ENCODE measurements around the gene EMC8. TPM values are rescaled to one million over a fixed set of nuclear protein-coding genes. Genes with fewer than 3 reads are reported as not detected.

Gene EMC8
- total and polyA plus RNA-seq, 2 donors from 2014 or later: 20.9 to 24.7 TPM

DNA sequence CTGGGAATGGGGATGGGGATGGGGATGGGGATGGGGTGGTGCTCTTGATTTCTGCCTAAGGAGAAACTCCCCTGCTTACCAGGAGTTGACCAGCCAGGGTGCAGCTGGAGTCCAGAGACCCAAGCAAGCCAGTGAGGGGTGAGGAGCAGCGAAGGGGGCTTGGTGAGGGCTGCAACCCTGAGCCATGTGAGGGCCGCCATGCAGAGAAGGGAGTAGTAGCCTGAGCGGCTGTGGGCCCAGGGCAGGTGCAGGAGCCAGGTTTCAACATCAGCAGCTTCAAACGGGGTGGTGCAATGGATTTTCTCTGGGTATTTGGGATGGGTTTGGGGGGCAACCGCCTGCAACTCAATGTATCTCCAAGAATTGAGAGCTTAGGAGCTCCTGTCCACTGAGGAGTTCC is 35.4 kb upstream of the EMC8 start:
- Histone ChIP-seq H3K36me3 (ENCODE audit: control insufficient read depth in 2 of 3, insufficient read depth in 3 of 3, low read length in 3 of 3) (no peaks in the 10 kb centered on the region), H3K9ac (ENCODE audit: low read length in 3 of 3) (no peak overlapping the region), H3K4me1 (ENCODE audit: control insufficient read depth in 2 of 3, insufficient read depth in 2 of 3, low read depth in 1 of 3, low read length in 3 of 3) (no peaks in the 10 kb centered on the region), H3K27ac (ENCODE audit: low read depth in 2 of 2, low read length in 2 of 2) (no peak overlapping the region), H3K27me3 (ENCODE audit: control insufficient read depth, insufficient read depth, low read length) (peaks cover 6% of the 10 kb centered on the region), H3K9me3 (ENCODE audit: control insufficient read depth in 2 of 3, insufficient read depth in 1 of 3, low read length in 3 of 3) (no peaks in the 10 kb centered on the region), H3K4me3 (ENCODE audit: low read length in 3 of 3) (no peak overlapping the region)
- intact Hi-C loops (cut with DNase I): no loop called here
- TF ChIP-seq, protein P1, sequence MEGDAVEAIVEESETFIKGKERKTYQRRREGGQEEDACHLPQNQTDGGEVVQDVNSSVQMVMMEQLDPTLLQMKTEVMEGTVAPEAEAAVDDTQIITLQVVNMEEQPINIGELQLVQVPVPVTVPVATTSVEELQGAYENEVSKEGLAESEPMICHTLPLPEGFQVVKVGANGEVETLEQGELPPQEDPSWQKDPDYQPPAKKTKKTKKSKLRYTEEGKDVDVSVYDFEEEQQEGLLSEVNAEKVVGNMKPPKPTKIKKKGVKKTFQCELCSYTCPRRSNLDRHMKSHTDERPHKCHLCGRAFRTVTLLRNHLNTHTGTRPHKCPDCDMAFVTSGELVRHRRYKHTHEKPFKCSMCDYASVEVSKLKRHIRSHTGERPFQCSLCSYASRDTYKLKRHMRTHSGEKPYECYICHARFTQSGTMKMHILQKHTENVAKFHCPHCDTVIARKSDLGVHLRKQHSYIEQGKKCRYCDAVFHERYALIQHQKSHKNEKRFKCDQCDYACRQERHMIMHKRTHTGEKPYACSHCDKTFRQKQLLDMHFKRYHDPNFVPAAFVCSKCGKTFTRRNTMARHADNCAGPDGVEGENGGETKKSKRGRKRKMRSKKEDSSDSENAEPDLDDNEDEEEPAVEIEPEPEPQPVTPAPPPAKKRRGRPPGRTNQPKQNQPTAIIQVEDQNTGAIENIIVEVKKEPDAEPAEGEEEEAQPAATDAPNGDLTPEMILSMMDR (IDR thresholded peaks at IDR 0.05; ENCODE audit: borderline replicate concordance, extremely low read depth, insufficient read depth): no peak
- DNase-seq (peak in 1 of 5 donors; percentile 46), FAIRE-seq (no peak)

DNA sequence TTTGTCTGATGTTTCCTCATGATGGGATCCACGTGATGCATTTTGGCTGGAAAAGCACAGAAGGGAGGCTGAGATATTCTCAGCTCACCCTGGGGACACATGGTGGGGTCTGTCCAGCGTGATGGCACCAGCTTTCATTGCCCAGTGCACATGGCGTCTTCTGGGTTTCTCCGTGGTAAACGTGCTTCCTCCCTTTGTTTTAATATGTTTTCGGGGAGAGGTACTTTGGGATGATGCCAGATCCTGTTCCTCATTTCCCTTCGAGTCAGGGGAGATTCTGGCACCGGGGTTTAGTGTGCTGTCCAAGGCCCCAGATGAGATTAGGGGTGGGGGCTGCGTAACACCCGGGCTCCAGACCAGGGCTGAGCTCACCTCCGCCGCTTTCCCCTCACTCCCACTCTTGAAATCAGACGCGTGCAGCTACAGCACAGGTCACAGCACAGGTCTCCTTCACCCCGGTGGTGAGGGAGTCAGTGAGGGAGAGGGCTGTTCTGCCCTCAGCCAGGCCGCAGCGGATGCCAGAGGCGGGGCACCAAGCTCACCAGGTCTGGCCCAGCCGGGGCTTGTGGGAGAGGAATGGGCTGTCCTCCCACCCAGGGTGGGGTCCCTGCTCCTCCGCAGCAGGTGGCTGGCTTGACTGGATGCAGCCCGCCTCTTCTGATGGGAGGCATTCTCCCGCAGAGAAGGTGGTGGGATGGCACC is 34.0 kb upstream of the EMC8 start:
- peak; percentile 55 to 72 (median 65) for DNase-seq

DNA sequence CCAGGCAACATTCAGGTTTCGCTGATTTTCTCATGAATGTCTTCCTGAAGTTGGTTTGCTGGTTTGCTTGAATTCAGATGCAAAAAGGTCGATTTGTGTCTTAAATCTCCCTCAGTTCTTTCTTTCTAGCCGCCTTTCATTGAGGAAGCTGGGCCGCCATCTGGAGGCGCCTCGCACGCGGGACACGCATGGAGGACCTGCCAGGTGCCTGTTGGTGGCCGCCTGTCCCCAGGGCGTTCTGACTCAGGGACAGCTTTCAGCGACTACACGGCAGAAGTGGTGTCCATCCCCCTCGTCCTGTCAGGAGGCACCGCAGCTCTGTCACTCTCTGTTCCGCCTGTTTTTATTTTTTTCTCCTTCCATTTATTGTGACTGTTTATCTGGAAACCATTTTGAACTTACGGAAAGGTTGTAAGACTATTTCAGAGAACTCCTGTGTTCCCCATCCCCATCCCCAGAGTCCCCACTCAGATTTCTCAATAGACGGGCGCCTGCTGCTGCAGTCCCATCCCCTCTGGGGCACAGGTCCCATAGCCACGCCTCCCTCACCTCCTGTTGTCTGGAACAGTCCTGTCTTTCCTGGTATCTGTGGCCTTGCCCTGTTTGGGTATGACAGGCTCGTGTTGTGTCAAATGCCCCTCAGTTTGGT is 33.4 kb upstream of the EMC8 start:
- Histone ChIP-seq H3K36me3 (ENCODE audit: control insufficient read depth in 2 of 3, insufficient read depth in 3 of 3, low read length in 3 of 3) (no peaks in the 10 kb centered on the region), H3K27me3 (ENCODE audit: control insufficient read depth, insufficient read depth, low read length) (peaks cover 6% of the 10 kb centered on the region), H3K4me1 (ENCODE audit: control insufficient read depth in 2 of 3, insufficient read depth in 2 of 3, low read depth in 1 of 3, low read length in 3 of 3) (no peaks in the 10 kb centered on the region), H3K27ac (ENCODE audit: low read depth in 2 of 2, low read length in 2 of 2) (no peak overlapping the region), H3K9ac (ENCODE audit: low read length in 3 of 3) (no peak overlapping the region), H3K9me3 (ENCODE audit: control insufficient read depth in 2 of 3, insufficient read depth in 1 of 3, low read length in 3 of 3) (no peaks in the 10 kb centered on the region), H3K4me3 (ENCODE audit: low read length in 3 of 3) (no peak overlapping the region)
- TF ChIP-seq, protein P1 (IDR thresholded peaks at IDR 0.05; ENCODE audit: borderline replicate concordance, extremely low read depth, insufficient read depth): no peak
- FAIRE-seq (no peak), DNase-seq (peak in 1 of 5 donors; percentile 42)
- intact Hi-C loops (cut with DNase I): no loop called here

More for the DNA sequence above, 34.0 kb upstream of the EMC8 start:
- TF ChIP-seq, protein P1 (IDR thresholded peaks at IDR 0.05; ENCODE audit: borderline replicate concordance, extremely low read depth, insufficient read depth): no peak
- no peak for FAIRE-seq
- Histone ChIP-seq H3K27ac (ENCODE audit: low read depth in 2 of 2, low read length in 2 of 2) (no peak overlapping the region), H3K36me3 (ENCODE audit: control insufficient read depth in 2 of 3, insufficient read depth in 3 of 3, low read length in 3 of 3) (no peaks in the 10 kb centered on the region), H3K4me1 (ENCODE audit: control insufficient read depth in 2 of 3, insufficient read depth in 2 of 3, low read depth in 1 of 3, low read length in 3 of 3) (no peaks in the 10 kb centered on the region), H3K9me3 (ENCODE audit: control insufficient read depth in 2 of 3, insufficient read depth in 1 of 3, low read length in 3 of 3) (no peaks in the 10 kb centered on the region), H3K9ac (ENCODE audit: low read length in 3 of 3) (no peak overlapping the region), H3K4me3 (ENCODE audit: low read length in 3 of 3) (no peak overlapping the region), H3K27me3 (ENCODE audit: control insufficient read depth, insufficient read depth, low read length) (peaks cover 6% of the 10 kb centered on the region)
- intact Hi-C loops (cut with DNase I): no loop called here

All from kidney (tissue), 14 donors.